Spleen (tissue), 7 donors: ENCODE results near the gene OR2T11.

ENCODE experiments used
- POLR2AphosphoS5 ChIP-seq, 3 donors: sonication (generic); formaldehyde crosslinking; IDR thresholded peaks; one replicate each; pipeline ENCODE4 v1.5.1; 2017; ENCODE audit warnings: antibody characterized with exemption in 3 of 3
- TF ChIP-seq, protein P1 (sequence below), 11 experiments: fragments of 200-600 bp in 7 of 11; fragments of 450-650 bp in 4 of 11; sonication (generic) in 4 of 11; IDR thresholded peaks in 8 of 11; conservative IDR thresholded peaks in 3 of 11; 1 replicate in 7 of 11; 2 replicates in 4 of 11; pipeline versions ENCODE4 v1.4.0 to v1.8.0; 2016 to 2021; ENCODE audit warnings: antibody characterized with exemption in 11 of 11, inconsistent platforms in 4 of 11, mild to moderate bottlenecking in 1 of 11
- donor health status: DM: no; HTN: no; CAD: no; lungs with moderate emphysema.
- donor health status: DM: no; HTN: no; CAD: no.
- donor health status: DM: no; HTN: no; CAD: no.

GRCh38 chr1:248596615-248597014, 38.3 kb downstream of the OR2T11 start:
- TF ChIP-seq POLR2AphosphoS5 (IDR thresholded peaks at IDR 0.05) = no peak
- TF ChIP-seq, protein P1, sequence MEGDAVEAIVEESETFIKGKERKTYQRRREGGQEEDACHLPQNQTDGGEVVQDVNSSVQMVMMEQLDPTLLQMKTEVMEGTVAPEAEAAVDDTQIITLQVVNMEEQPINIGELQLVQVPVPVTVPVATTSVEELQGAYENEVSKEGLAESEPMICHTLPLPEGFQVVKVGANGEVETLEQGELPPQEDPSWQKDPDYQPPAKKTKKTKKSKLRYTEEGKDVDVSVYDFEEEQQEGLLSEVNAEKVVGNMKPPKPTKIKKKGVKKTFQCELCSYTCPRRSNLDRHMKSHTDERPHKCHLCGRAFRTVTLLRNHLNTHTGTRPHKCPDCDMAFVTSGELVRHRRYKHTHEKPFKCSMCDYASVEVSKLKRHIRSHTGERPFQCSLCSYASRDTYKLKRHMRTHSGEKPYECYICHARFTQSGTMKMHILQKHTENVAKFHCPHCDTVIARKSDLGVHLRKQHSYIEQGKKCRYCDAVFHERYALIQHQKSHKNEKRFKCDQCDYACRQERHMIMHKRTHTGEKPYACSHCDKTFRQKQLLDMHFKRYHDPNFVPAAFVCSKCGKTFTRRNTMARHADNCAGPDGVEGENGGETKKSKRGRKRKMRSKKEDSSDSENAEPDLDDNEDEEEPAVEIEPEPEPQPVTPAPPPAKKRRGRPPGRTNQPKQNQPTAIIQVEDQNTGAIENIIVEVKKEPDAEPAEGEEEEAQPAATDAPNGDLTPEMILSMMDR (IDR thresholded peaks at IDR 0.05 in 8 of 11, conservative IDR thresholded peaks at IDR 0.05 in 3 of 11) = no peak
